HL-60 (cell line): ENCODE data around the gene DLEC1.
"Not testable (repeated sequence)": the region's sequence is repeated elsewhere in the genome, so short reads cannot be mapped to it uniquely, and the experiment has no call there.

Experiments used
- GABPA ChIP-seq: IDR thresholded peaks from 2 replicates; pipeline ENCODE4 v1.6.1; 2012; ENCODE audit warnings: low read depth
- POLR2AphosphoS5 ChIP-seq: IDR thresholded peaks from 2 replicates; pipeline ENCODE4 v1.6.1; 2012; ENCODE audit warnings: low read depth
- REST ChIP-seq: IDR thresholded peaks from 2 replicates; pipeline ENCODE4 v1.6.1; 2012; ENCODE audit warnings: low read depth; ENCODE audit not compliant: insufficient replicate concordance
- SPI1 ChIP-seq: IDR thresholded peaks from 2 replicates; pipeline ENCODE4 v1.6.1; 2012; ENCODE audit warnings: low read depth, mild to moderate bottlenecking, borderline replicate concordance
- TF ChIP-seq, protein P1 (sequence below): IDR thresholded peaks from one replicate; pipeline ENCODE4 v1.5.1; 2011; ENCODE audit warnings: low read length, control low read depth, inconsistent platforms; ENCODE audit not compliant: insufficient read depth

- TF ChIP-seq, protein P1, sequence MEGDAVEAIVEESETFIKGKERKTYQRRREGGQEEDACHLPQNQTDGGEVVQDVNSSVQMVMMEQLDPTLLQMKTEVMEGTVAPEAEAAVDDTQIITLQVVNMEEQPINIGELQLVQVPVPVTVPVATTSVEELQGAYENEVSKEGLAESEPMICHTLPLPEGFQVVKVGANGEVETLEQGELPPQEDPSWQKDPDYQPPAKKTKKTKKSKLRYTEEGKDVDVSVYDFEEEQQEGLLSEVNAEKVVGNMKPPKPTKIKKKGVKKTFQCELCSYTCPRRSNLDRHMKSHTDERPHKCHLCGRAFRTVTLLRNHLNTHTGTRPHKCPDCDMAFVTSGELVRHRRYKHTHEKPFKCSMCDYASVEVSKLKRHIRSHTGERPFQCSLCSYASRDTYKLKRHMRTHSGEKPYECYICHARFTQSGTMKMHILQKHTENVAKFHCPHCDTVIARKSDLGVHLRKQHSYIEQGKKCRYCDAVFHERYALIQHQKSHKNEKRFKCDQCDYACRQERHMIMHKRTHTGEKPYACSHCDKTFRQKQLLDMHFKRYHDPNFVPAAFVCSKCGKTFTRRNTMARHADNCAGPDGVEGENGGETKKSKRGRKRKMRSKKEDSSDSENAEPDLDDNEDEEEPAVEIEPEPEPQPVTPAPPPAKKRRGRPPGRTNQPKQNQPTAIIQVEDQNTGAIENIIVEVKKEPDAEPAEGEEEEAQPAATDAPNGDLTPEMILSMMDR, result not testable (repeated sequence)
- not testable (repeated sequence) for TF ChIP-seq POLR2AphosphoS5, SPI1, REST, GABPA
Measured at GRCh38 chr3:38053286-38053685, 14.3 kb downstream of the DLEC1 start.
